Activated B cell treated with CpG ODN at 0.5 μM for 24 hours (primary cell): ENCODE measurements around the gene AOPEP. TPM values are rescaled to one million over a fixed set of nuclear protein-coding genes. Genes with fewer than 3 reads are reported as not detected.

Source experiments
- ATAC-seq: fragments of 200-7000 bp; cut with Tn5 transposase; one replicate; pipeline ENCODE4 v1.10.0; 2021; ENCODE audit warnings: low read depth, mild to moderate bottlenecking, moderate library complexity
- CTCF ChIA-PET: fragments of 350-600 bp; sonication (Branson Sonifier 250); formaldehyde crosslinking; loops from one replicate; lab custom pipeline; 2021; ENCODE audit warnings: antibody characterized with exemption; lab: Charles Lee
- POLR2A ChIA-PET: fragments of 350-600 bp; sonication (Branson Sonifier 250); formaldehyde crosslinking; loops from one replicate; lab custom pipeline; 2021; ENCODE audit warnings: antibody characterized with exemption; lab: Charles Lee
- DNase-seq: peaks from one replicate; pipeline ENCODE4 v3.0.0; 2022
- H3K27ac Mint-ChIP-seq: one replicate; pipeline ENCODE4 v1.8.0; 2020; ENCODE audit warnings: mixed read lengths
- H3K27me3 Mint-ChIP-seq: one replicate; pipeline ENCODE4 v1.8.0; 2021; ENCODE audit warnings: mixed read lengths
- H3K36me3 Mint-ChIP-seq: one replicate; pipeline ENCODE4 v1.8.0; 2021; ENCODE audit warnings: low read depth, mixed read lengths
- H3K4me1 Mint-ChIP-seq: one replicate; pipeline ENCODE4 v1.8.0; 2021; ENCODE audit warnings: mixed read lengths
- H3K4me3 Mint-ChIP-seq: one replicate; pipeline ENCODE4 v1.8.0; 2020; ENCODE audit warnings: mild to moderate bottlenecking, mixed read lengths
- H3K9me3 Mint-ChIP-seq: one replicate; pipeline ENCODE4 v1.8.0; 2020; ENCODE audit warnings: mixed read lengths
- intact Hi-C: fragments of 100-400 bp; cut with micrococcal nuclease; formaldehyde crosslinking; loops from one replicate; pipeline ENCODE4 v1.15.1; 2024
- total RNA-seq: library from RNA; stranded (reverse); gene quantifications from 2 replicates; pipeline ENCODE4 v1.2.3, GENCODE V29; 2022
- TF ChIP-seq, protein P1 (sequence below): fragments of 200-600 bp; IDR thresholded peaks from one replicate; pipeline ENCODE4 v1.8.0; 2022; ENCODE audit warnings: antibody characterized with exemption, mild to moderate bottlenecking

Gene AOPEP
- total RNA-seq, 1 donor from 2014 or later: 20.4 TPM

- ChIA-PET CTCF (interaction anchor here (1.0 kb wide), 1 partner anchor 19 kb away, joined by 4 read pairs; no protein-coding TSS in a partner anchor), POLR2A (no interaction called here)
- intact Hi-C loops: no loop called here
- Mint-ChIP-seq H3K4me1 (no peaks in the 10 kb centered on the region), H3K27me3 (no peaks in the 10 kb centered on the region), H3K27ac (no peak overlapping the region), H3K36me3 (peaks cover 23% of the 10 kb centered on the region), H3K9me3 (no peaks in the 10 kb centered on the region), H3K4me3 (no peak overlapping the region)
- ATAC-seq (no peak), DNase-seq (no peak)
- TF ChIP-seq, protein P1, sequence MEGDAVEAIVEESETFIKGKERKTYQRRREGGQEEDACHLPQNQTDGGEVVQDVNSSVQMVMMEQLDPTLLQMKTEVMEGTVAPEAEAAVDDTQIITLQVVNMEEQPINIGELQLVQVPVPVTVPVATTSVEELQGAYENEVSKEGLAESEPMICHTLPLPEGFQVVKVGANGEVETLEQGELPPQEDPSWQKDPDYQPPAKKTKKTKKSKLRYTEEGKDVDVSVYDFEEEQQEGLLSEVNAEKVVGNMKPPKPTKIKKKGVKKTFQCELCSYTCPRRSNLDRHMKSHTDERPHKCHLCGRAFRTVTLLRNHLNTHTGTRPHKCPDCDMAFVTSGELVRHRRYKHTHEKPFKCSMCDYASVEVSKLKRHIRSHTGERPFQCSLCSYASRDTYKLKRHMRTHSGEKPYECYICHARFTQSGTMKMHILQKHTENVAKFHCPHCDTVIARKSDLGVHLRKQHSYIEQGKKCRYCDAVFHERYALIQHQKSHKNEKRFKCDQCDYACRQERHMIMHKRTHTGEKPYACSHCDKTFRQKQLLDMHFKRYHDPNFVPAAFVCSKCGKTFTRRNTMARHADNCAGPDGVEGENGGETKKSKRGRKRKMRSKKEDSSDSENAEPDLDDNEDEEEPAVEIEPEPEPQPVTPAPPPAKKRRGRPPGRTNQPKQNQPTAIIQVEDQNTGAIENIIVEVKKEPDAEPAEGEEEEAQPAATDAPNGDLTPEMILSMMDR: no peak
These were observed 381.5 kb downstream of the AOPEP start for GRCh38 chr9:95107976-95108375.

GRCh38 chr9:95108777-95109176 lies 382.3 kb downstream of the AOPEP start:
- no peaks in the 10 kb centered on the region for H3K9me3 Mint-ChIP-seq
- DNase-seq (no peak), ATAC-seq (no peak)
- CTCF ChIA-PET: no interaction called here
- POLR2A ChIA-PET: no interaction called here
- peaks cover 20% of the 10 kb centered on the region for H3K36me3 Mint-ChIP-seq
- intact Hi-C loops: no loop called here
- no peaks in the 10 kb centered on the region for H3K4me1 Mint-ChIP-seq
- no peak overlapping the region for H3K27ac Mint-ChIP-seq
- H3K27me3 Mint-ChIP-seq: no peaks in the 10 kb centered on the region
- TF ChIP-seq, protein P1: no peak
- no peak overlapping the region for H3K4me3 Mint-ChIP-seq

GRCh38 chr9:95109456-95109855 lies 383.0 kb downstream of the AOPEP start:
- H3K27ac Mint-ChIP-seq: no peak overlapping the region
- ChIA-PET POLR2A (no interaction called here), CTCF (no interaction called here)
- H3K9me3 Mint-ChIP-seq: no peaks in the 10 kb centered on the region
- TF ChIP-seq, protein P1: no peak
- H3K36me3 Mint-ChIP-seq: peaks cover 20% of the 10 kb centered on the region
- intact Hi-C loops: no loop called here
- DNase-seq: no peak
- H3K27me3 Mint-ChIP-seq: no peaks in the 10 kb centered on the region
- no peaks in the 10 kb centered on the region for H3K4me1 Mint-ChIP-seq
- ATAC-seq: no peak
- H3K4me3 Mint-ChIP-seq: no peak overlapping the region

DNA sequence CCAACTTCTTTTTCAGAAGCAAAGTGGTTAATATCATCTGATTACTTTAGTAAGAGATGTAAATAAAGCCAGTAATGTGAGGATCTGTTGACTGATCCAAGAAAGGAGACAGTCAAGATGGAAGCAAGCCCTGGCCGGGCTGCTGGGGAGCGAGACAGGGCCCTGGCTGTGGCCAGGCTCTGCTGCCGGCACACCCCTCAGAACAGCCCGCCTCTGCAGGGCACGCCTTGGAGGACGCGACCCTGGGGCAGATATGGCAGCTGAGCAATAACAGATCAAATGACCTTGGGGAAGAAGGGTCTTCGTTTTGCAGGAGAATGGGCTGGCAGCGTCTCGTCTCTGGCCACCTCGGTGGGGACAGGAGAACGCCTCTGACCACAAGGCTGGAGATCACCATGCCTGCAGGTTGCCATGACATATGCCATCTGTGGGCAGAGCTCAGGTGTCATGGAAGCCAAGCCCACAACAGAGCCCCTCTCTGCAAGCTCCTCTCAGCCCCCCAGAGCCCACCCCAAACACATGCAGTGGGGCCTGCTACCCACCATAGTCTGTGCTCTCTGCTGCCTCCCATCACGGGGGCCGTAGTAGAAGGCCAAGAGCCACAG lies 384.5 kb downstream of the AOPEP start:
- TF ChIP-seq, protein P1: no peak
- Mint-ChIP-seq H3K4me1 (no peaks in the 10 kb centered on the region), H3K9me3 (no peaks in the 10 kb centered on the region), H3K27ac (no peak overlapping the region), H3K36me3 (peaks cover 15% of the 10 kb centered on the region), H3K4me3 (no peak overlapping the region), H3K27me3 (no peaks in the 10 kb centered on the region)
- ATAC-seq (no peak), DNase-seq (no peak)
- POLR2A ChIA-PET: no interaction called here
- intact Hi-C loops: no loop called here
- CTCF ChIA-PET: no interaction called here

DNA sequence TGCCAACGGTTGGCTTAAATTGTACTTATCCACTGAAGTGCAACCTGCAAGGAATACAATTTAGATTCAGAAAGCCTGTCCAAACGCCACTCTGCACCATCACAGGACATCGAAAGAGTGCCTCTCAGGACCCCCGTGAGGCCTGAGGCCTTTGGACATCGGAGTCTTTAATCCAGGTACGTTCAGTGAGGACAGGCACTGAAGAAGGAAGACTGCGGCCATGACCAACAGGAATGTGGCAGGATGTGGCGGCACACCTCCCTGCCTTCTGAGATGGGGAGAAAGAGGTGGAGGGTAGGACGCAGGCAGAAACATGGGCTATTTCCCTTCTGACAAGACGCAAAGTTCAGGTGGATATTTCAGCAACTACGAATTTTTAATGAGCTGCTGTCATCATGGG lies 385.2 kb downstream of the AOPEP start:
- Mint-ChIP-seq H3K9me3 (no peaks in the 10 kb centered on the region), H3K27me3 (no peaks in the 10 kb centered on the region), H3K4me1 (no peaks in the 10 kb centered on the region), H3K4me3 (no peak overlapping the region), H3K36me3 (peaks cover 15% of the 10 kb centered on the region), H3K27ac (no peak overlapping the region)
- ChIA-PET POLR2A (no interaction called here), CTCF (no interaction called here)
- TF ChIP-seq, protein P1: no peak
- no peak for ATAC-seq
- no peak for DNase-seq
- intact Hi-C loops: no loop called here
